Urothelium cell line (cell line): Measurements from ENCODE around the gene AKT3.
A peak's percentile ranks its signal among the peaks of the same experiment; 100 is the strongest.
"Not testable (repeated sequence)": the region's sequence is repeated elsewhere in the genome, so short reads cannot be mapped to it uniquely, and the experiment has no call there.

Experiments used
- DNase-seq: peaks from one replicate; pipeline ENCODE4 v3.0.0; 2011; ENCODE audit warnings: low spot score, mixed read lengths
- FAIRE-seq: peaks from 2 replicates; lab custom pipeline; 2011; peaks lifted over from hg19 to GRCh38; lab: Jason Lieb, UNC

Gene AKT3

DNA sequence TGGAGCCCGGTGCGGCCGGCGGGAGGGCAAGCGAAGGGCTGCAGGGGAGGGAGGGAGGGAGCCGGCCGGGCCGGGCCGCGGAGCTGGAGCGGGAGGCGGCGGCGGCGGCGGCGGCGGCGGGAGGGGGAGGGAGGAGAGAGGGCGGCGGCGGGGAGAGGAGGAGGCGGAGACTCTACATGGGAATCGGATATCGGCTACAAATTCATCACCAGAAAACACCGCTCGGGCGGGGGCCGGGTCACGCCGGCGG lies at the start of gene AKT3:
TSS of gene AKT3 (minus strand) at position 42 of the 250 bp plus-strand sequence. CDS start 7,073 bp downstream, outside the sequence.
- no peak for FAIRE-seq
- DNase-seq, result peak; percentile 77

DNA sequence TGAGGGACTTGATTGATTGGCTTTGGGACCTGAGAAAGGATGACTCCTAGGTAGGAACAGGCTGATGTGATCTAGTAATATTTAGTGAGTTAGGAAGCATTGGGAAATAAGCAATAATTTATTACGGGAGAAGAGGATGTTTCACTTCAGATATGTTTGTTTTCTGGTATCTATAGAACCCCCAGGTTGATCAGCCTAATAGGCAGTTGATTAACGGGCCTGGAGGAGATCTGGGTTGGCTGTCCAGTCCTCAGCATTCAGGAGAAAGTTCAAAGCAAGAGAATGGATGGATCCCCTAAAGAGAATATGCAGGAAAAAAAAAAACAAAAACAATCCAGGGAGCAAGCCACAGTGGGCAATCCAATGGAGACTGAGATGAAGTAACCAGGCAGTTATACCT lies 48.2 kb upstream of the AKT3 start:
- DNase-seq (no peak), FAIRE-seq (no peak)

DNA sequence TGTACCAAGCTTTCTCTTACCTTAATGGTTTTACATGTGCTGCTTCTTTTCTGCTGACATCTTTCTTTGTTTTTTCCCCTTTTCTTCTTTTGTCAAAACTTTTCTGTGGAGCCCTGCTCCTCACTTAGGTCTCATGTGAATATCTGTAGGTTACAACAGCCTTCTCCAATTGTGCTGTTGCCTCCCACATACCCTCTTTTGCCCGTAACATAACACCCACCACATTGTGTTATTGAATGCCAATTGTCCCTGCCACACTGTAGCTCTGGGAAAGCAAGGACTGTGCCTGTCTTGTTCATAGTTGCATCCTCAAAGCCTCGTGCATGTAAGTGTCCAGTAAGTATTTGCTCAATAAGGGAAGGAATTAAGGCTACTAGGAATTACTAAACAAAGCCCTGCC lies 46.3 kb upstream of the AKT3 start:
- FAIRE-seq, result no peak

DNA sequence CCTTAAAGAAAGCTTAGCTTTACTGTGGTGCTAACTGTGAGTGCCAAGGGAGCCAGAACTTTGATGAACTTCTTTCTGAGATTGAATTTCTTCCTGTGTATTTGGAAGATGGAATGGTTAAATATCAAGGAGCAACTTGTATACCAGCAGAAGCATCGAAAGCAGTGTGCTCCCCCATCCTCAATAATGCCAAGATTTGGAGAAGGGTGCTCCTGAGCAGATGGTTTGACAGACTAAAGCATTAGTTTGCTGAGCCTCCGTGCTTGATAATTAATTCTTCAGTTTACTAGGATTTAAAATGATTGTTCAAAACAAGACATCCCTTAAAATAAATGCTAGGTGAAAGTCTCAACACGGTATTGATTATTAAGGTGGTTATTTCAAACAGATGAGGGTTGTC lies 42.4 kb upstream of the AKT3 start:
- DNase-seq (no peak), FAIRE-seq (no peak)

More for the DNA sequence above, 46.3 kb upstream of the AKT3 start:
- no peak for DNase-seq

DNA sequence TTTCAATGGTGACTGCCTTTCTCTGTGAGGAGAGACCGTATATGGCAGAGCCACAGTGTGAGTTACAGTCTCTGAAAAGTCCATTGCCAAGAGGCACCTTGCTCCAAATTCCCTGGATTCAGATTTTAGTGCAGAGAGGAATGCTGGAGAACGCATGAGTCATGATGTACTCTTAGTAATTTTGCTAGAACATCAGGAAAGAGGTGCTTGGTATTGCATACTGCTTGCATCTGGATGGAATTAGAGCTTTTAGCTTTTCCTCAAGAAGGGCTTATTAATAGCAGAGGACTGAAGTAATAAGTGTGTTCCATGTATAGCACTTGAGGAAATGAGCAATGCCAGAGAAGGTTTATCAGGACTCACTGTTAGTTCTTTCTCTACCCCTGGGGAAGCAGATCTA lies 40.5 kb upstream of the AKT3 start:
- FAIRE-seq, result no peak
- peak; percentile 20 for DNase-seq

DNA sequence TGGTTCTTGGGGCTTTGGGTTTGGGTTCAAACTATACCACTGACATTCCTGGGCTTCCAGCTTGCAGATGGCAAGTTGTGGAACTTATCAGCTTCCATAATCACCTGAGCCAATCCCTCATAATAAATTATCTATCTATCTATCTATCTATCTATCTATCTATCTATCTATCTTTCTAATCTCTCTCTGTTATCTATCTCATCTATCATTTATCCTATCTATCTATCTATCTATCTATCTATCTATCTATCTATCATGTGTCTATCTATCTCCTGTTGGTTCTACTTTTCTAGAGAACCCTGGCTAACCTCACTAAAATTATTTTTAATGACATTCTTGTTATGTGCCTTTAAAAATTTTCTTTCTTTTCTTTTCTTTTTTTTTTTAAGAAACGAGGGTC lies 35.8 kb upstream of the AKT3 start:
- FAIRE-seq, result no peak

DNA sequence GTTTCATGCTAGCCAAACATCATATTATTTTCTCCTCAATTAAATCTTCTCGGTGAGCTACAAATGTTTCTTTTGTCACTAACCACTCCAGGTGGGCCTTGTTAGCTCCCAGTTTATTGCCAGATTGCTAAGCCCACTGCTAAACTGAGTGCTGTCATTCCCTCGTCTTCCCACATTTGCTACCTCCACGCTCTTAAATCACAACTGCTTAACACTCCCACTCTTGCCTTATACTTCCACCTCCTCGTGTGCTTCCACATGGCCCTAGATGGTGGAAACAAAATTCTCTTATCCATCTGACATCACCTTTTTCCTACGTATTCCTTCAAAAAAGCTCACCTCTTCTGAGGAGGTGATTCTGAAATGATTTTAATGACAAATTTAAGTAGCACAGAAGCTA lies 34.6 kb upstream of the AKT3 start:
- DNase-seq, result no peak
- no peak for FAIRE-seq

More for the DNA sequence above, 35.8 kb upstream of the AKT3 start:
- DNase-seq, result no peak

GRCh38 chr1:243883551-243883950 lies 33.5 kb upstream of the AKT3 start:
- FAIRE-seq, result no peak
- DNase-seq, result peak; percentile 44

- DNase-seq (peak; percentile 14), FAIRE-seq (no peak)
Measured at GRCh38 chr1:243882276-243882675, 32.2 kb upstream of the AKT3 start.

DNA sequence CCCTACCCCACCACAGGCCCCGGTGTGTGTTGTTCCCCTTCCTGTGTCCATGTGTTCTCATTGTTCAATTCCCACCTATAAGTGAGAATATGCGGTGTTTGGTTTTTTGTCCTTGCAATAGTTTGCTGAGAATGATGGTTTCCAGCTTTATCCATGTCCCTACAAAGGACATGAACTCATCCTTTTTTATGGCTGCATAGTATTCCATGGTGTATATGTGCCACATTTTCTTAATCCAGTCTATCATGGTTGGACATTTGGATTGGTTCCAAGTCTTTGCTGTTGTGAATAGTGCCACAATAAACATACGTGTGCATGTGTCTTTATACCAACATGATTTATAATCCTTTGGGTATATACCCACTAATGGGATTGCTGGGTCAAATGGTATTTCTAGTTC lies 27.0 kb upstream of the AKT3 start:
- FAIRE-seq, DNase-seq: not testable (repeated sequence)

GRCh38 chr1:243855616-243856318 lies 5.7 kb upstream of the AKT3 start:
- DNase-seq, result no peak
- FAIRE-seq, result no peak

- no peak for DNase-seq
- FAIRE-seq, result no peak
Measured at GRCh38 chr1:243851765-243852164, 1.7 kb upstream of the AKT3 start.

DNA sequence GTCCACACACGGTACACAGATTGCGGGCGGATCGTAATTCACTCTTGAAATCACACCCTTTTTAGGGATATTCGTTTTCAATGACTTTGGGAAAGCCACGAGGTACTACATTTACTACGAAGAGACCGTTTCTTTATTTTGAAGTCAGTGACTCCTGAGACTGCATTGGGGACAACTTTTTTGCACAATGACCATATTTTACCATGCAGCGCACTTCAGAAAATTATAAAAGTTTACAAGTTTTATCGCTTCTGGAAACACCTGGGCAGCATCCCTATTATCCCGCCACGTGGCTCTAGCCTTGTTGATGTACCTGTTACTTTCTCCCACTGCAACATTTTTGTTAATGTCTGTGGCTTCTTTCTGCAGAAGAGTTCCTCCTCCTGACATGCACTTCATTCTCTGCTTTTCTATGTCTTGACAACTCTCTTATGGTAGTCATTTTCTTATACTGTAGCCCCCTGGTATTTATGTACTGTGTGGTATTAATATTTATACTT lies 1.3 kb upstream of the AKT3 start:
- no peak for FAIRE-seq
- no peak for DNase-seq

DNA sequence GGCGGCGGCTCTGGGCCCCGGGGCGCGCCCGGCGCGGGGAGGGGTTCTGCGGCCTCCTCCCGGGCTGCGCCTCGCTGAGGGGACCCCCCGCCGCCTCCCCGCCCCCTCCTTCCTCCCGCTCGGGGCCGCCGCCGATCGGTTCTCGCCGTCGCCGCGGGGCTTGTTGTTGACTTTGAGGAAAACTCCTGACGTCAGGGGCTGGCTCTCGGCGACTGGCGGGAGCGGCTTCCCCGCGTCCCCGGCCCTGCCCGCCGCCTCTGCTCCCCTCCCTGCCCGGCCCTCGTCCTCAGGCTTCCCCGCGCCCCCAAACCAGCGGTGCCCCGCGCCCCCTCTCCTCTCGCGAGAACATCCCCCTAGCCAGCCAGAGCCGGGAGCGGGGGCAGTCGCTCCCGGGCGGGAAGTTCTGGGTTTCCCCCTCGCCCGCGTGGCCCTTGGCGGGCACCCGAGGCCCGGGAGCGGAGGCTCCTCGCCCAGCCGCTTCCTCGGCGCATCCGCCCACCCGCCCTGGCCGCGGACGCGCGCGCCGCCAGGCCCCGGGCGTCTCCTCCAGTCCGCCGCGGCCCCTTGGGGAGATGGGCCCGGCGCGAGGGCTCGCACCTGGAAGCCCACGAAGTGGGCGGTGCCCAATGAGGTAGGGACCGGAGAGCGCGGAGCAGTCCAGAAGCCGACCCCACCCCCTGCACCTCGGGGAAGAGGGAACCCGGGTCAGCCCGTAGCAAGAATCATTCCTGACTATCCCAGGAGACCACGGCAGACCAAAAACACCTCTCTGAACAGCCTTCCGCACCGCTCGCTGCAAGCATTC lies 611 bp upstream of the AKT3 start:
- FAIRE-seq (no peak), DNase-seq (peak; percentile 85)

- FAIRE-seq (no peak), DNase-seq (peak; percentile 43)
Measured at GRCh38 chr1:243849421-243850201, 432 bp downstream of the AKT3 start.

DNA sequence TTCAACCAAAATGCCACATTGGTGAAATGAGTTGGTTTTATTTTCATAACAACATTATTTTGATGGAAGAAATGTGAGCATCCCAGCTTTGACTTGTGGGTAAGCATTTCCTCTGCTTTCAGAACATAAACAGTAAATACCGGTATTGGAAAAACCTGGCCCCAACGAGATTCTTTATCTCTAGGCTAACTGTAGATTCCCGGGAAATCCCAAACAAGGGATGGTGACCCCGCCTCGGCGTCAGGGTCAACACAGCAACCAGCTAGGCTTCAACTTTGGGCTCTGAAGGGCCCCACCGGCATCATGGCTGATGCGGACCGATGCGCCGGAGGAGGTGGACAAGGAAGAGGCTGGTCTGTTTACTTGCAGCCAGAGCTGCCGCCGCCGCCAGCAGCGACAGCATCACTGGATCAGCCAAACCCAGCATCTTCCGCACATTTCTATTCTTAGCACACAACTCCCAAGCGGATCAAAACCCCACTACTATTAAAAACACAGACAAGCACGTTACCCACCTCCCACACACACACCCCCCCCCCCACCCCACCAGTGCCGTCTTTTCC lies 1.1 kb downstream of the AKT3 start:
- no peak for FAIRE-seq

DNA sequence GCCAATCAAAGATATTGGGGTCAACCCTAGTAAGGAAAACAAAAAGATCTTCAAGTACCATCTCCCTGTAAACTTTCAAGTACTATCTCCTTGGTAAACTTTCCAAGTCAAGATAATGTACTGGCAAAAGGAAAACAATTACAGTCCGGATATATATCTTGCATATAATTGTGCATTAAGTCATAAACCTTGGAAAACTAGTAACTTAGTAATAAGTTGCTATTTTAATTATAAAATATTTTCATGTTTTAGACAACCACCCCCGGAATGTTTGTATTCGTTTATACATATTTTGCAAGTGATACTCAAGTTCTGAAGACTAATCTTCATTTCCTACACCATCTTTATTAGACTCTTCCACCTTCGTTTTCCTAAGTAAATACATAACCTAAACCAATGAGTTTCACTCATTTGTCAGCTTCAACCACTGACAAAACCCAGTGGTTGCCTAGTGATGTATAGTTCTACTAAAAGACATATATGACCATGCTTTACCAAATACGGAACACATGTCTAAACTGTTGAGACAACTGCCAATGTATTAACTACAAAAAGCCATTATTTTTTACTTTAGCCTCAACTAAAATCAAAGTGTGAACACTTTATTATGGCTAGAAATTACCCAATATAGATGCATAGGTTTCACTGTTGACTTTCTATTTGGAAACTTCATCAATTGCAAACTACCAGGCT lies 1.7 kb downstream of the AKT3 start:
- FAIRE-seq, result no peak
- no peak for DNase-seq

More for the DNA sequence above, 1.1 kb downstream of the AKT3 start:
- DNase-seq, result peak; percentile 52

- FAIRE-seq, result no peak
- DNase-seq, result no peak
Measured at GRCh38 chr1:243846761-243847160, 3.3 kb downstream of the AKT3 start.

- DNase-seq (no peak), FAIRE-seq (no peak)
Measured at GRCh38 chr1:243845888-243846287, 4.2 kb downstream of the AKT3 start.

DNA sequence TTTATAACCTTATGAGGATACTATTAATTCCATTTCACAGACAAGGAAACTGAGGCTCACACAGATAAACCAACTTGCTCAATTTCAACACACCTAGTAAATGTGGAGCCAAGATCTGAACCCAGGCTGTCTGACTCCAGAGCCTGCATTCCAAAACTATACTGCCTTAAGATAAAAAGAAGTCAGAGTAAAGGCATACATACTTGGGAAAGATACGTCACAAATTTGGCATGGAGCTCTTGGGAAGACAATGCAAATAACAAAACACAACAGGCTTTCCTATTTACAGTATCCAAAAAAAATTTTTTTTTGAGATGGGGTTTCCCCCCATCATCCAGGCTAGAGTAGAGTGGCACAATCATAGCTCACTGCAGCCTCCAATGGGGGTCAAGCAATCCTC lies 5.9 kb downstream of the AKT3 start:
- no peak for FAIRE-seq
- DNase-seq, result no peak
